ENCODE measurements around the gene CNTN4.

Gene CNTN4

GRCh38 chr3:2372306-2372705 is 273.6 kb downstream of the CNTN4 start:
- Histone ChIP-seq H2AFZ (ENCODE audit: low read length) (no peak overlapping the region), H3K9ac (ENCODE audit: low read length) (no peak overlapping the region), H4K20me1 (ENCODE audit: insufficient read depth, low read length) (no peaks in the 10 kb centered on the region), H3K27ac (ENCODE audit: low read length) (no peak overlapping the region), H3K4me3 (ENCODE audit: low read length) (no peak overlapping the region), H3K36me3 (replicated peaks; ENCODE audit: insufficient read depth, low read length) (no peaks in the 10 kb centered on the region), H3K9me2 (replicated peaks; ENCODE audit: insufficient read depth, low read length) (no peaks in the 10 kb centered on the region), H3K79me2 (ENCODE audit: low read length) (no peaks in the 10 kb centered on the region), H3K4me2 (ENCODE audit: low read depth, low read length) (no peak overlapping the region), H3K4me1 (ENCODE audit: low read length) (no peaks in the 10 kb centered on the region), H3K9me3 (replicated peaks; ENCODE audit: insufficient read depth, low read length) (no peaks in the 10 kb centered on the region), H3K27me3 (replicated peaks; ENCODE audit: insufficient read depth, low read length) (no peaks in the 10 kb centered on the region), H3F3A (ENCODE audit: insufficient read depth, low read length) (no peaks in the 10 kb centered on the region)
- TF ChIP-seq EZH2 (optimal IDR thresholded peaks at IDR 0.05; ENCODE audit: low read depth, low read length): no peak
- TF ChIP-seq CTCF (IDR thresholded peaks at IDR 0.05; ENCODE audit: low read length): no peak
- no peak for TF ChIP-seq EZH2phosphoT487 (IDR thresholded peaks at IDR 0.05; ENCODE audit: low read length)
- DNase-seq: no peak

DNA sequence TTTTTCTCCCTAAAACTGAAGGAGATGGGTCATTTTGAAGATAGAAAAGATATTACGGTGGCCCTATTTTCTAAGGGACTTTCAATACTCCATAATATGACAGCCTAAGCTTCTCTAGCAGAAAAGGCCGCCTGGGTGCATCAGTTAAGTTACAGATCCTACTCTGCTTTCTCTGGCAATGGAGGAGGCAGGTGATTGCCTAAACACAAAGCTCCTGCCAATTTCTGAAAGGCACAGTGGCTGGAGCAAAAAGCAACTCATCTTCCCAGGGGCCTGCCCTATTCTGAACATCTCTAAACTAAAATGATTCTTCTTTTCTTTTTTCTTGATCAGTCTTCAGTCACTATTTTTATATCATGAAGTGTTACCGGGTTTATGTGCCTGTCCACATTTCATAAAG is 276.7 kb downstream of the CNTN4 start:
- no peaks in the 10 kb centered on the region for H3K9me3 ChIP-seq (replicated peaks; ENCODE audit: insufficient read depth, low read length)
- H3K4me2 ChIP-seq (ENCODE audit: low read depth, low read length): no peak overlapping the region
- H3K36me3 ChIP-seq (replicated peaks; ENCODE audit: insufficient read depth, low read length): no peaks in the 10 kb centered on the region
- no peaks in the 10 kb centered on the region for H3K27me3 ChIP-seq (replicated peaks; ENCODE audit: insufficient read depth, low read length)
- no peaks in the 10 kb centered on the region for H3K79me2 ChIP-seq (ENCODE audit: low read length)
- no peaks in the 10 kb centered on the region for H4K20me1 ChIP-seq (ENCODE audit: insufficient read depth, low read length)
- TF ChIP-seq EZH2 (optimal IDR thresholded peaks at IDR 0.05; ENCODE audit: low read depth, low read length) (no peak), EZH2phosphoT487 (IDR thresholded peaks at IDR 0.05; ENCODE audit: low read length) (no peak), CTCF (IDR thresholded peaks at IDR 0.05; ENCODE audit: low read length) (no peak)
- no peak for DNase-seq
- no peaks in the 10 kb centered on the region for H3F3A ChIP-seq (ENCODE audit: insufficient read depth, low read length)
- no peak overlapping the region for H3K4me3 ChIP-seq (ENCODE audit: low read length)
- H3K4me1 ChIP-seq (ENCODE audit: low read length): no peaks in the 10 kb centered on the region
- H3K9ac ChIP-seq (ENCODE audit: low read length): no peak overlapping the region
- H2AFZ ChIP-seq (ENCODE audit: low read length): no peak overlapping the region
- H3K9me2 ChIP-seq (replicated peaks; ENCODE audit: insufficient read depth, low read length): no peaks in the 10 kb centered on the region
- H3K27ac ChIP-seq (ENCODE audit: low read length): no peak overlapping the region

GRCh38 chr3:2377281-2377680 is 278.6 kb downstream of the CNTN4 start:
- Histone ChIP-seq H3K27ac (ENCODE audit: low read length) (no peak overlapping the region), H3F3A (ENCODE audit: insufficient read depth, low read length) (no peaks in the 10 kb centered on the region), H3K4me1 (ENCODE audit: low read length) (no peaks in the 10 kb centered on the region), H3K9ac (ENCODE audit: low read length) (no peak overlapping the region), H3K27me3 (replicated peaks; ENCODE audit: insufficient read depth, low read length) (no peaks in the 10 kb centered on the region), H3K4me2 (ENCODE audit: low read depth, low read length) (no peak overlapping the region), H4K20me1 (ENCODE audit: insufficient read depth, low read length) (no peaks in the 10 kb centered on the region), H3K36me3 (replicated peaks; ENCODE audit: insufficient read depth, low read length) (no peaks in the 10 kb centered on the region), H3K79me2 (ENCODE audit: low read length) (no peaks in the 10 kb centered on the region), H2AFZ (ENCODE audit: low read length) (no peak overlapping the region), H3K9me2 (replicated peaks; ENCODE audit: insufficient read depth, low read length) (no peaks in the 10 kb centered on the region), H3K9me3 (replicated peaks; ENCODE audit: insufficient read depth, low read length) (no peaks in the 10 kb centered on the region), H3K4me3 (ENCODE audit: low read length) (no peak overlapping the region)
- DNase-seq: no peak
- TF ChIP-seq CTCF (IDR thresholded peaks at IDR 0.05; ENCODE audit: low read length): no peak
- TF ChIP-seq EZH2phosphoT487 (IDR thresholded peaks at IDR 0.05; ENCODE audit: low read length): no peak
- no peak for TF ChIP-seq EZH2 (optimal IDR thresholded peaks at IDR 0.05; ENCODE audit: low read depth, low read length)
